Measurements from ENCODE around the gene HS3ST1.

The HS3ST1 gene

DNA sequence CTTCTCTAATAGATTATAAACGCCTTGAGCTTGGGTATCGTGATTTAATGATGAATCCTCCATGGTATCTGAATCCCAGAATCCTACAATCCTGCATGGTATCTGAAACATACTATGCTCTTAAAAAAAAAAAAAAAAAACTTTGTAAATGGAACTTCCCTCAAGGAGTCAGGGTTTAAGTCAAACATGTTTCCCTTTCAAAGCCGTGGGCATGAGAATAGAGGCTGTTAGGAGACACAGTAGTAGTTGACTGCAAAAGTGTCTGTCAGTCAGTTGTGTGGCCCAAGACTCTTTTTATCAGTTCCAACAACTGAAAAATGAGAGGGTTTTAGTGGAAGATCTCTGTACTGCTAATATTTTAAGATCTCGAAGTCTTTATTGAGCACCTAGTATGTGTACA lies 2.4 kb upstream of the HS3ST1 start:
- no peak for DNase-seq (ENCODE audit: low read depth)

DNA sequence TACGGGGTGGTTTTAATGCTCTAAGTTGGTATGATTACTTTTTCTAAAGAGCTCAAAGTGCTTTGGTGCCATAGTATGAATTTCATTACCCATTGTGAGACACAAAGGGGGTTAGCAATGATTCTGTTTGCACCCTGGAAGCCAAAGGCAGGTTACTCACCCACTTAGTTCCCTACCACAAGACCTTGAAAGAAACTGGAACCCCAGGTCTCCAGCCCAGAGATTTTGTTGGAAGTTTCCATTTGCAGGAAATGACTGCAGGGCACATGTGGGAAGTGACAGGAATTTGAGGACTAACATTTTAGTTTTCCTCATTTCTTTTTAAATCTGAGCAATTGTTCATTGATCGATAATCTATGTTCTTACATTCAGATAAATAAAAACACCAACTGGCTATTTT lies 1.8 kb upstream of the HS3ST1 start:
- no peak for DNase-seq (ENCODE audit: low read depth)

- no peak for DNase-seq (ENCODE audit: low read depth)
Observed at GRCh38 chr4:11429699-11430045, 978 bp upstream of the HS3ST1 start.

DNA sequence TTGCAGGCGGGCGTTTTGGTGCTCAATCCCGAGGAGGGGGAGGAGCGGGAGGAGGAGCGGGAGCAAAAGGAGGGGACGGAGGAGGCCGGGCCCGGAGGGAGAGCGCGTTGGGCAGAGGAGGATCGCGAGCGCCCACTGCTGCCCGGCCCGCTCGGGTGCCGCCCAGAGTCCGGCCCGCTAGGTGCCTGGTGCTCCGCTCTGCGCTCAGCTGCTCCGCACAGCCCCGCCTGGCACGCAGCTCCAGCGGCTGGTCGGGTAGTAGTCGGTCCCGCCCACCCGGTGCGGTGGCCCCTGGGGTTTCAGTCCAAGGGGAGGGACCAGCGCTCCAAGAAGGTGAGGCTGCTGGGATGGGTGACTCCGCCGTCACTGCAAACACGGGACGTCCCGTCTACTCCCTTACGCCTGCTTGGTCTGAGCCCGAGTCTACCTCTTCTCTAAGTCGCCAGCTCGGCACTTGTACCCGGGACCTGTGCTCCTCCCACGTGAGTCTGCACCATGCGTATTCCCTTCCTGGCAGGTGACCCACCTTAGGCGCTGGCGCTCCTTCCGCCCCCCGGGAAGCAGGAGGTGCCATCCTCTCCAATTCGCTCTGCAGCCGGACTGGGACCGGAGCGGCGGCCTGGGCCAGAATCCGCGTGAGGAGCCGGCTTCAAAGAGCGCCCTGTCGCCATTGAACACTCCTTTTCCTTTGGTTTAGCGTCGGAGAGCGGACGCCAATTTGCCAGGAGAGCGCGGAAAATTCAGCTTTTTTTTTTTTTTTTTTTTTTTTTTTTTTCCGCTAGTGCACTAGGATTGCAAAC lies 405 bp upstream of the HS3ST1 start:
- DNase-seq (ENCODE audit: low read depth) = peak; percentile 58

GRCh38 chr4:11427121-11427996 lies 1.3 kb downstream of the HS3ST1 start:
- DNase-seq (ENCODE audit: low read depth) = no peak

DNA sequence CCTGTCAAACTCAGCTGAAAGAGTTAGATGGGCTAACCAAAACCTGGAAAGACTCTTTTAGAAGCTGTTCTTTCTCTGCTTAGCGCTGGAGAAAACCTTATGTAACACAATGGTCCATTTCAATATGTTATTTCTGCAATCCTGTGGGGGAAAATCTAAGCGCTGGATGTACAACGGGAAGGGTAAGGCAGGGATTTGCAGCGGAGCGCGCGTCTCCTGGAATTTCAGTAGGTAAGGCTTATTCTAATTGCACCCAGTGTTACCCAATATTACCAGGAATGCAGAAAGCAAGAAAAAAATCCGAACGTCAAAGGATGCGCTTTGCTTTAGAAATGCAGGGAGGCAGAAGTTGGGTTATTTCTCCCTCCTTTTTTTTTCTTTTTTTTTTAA lies 2.0 kb downstream of the HS3ST1 start:
- no peak for DNase-seq (ENCODE audit: low read depth)

- no peak for DNase-seq (ENCODE audit: low read depth)
Observed at GRCh38 chr4:11426003-11426402, 2.7 kb downstream of the HS3ST1 start.

GRCh38 chr4:11424856-11425255 lies 3.8 kb downstream of the HS3ST1 start:
- DNase-seq (ENCODE audit: low read depth) = no peak

- no peak for DNase-seq (ENCODE audit: low read depth)
Observed at GRCh38 chr4:11424000-11424399, 4.7 kb downstream of the HS3ST1 start.

DNA sequence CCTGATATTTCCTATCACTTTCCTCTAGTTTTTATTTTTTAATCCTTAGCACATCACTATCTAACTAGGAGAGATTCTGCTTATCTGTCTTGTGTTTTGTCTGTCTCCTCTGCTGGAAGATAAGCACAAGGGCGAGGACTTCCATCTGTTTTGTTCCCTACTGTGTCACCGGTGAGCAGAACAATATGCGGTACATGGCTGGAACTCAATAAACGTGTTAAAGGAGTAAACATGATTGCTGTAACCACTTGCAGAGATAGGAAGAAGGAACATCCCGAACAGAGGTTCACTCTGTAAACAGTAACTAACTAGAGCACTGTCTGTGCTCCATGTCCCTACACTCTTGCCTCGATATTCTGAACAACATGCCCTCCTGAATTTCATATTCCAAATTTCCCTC lies 5.2 kb downstream of the HS3ST1 start:
- no peak for DNase-seq (ENCODE audit: low read depth)

GRCh38 chr4:11421116-11421515 lies 7.6 kb downstream of the HS3ST1 start:
- no peak for DNase-seq (ENCODE audit: low read depth)

DNA sequence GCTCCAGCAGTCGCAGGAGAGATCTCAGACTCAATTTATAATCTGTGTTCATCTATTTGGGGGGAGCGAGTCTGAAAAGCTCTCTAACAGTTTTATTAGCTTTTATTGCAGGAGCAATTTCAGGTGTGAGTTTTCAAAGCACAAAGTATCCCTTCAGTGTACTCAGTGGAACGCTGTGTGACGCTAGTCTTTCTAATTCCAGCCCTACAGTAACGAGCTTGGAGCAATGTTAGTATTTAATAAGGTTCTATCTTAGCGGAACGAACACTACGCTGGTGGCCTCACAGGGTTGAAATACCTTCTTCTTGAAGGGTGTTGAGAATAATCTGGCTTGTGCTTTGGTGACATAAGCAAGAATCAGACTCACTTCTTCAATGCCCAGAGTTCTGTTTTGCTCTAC lies 8.4 kb downstream of the HS3ST1 start:
- no peak for DNase-seq (ENCODE audit: low read depth)

DNA sequence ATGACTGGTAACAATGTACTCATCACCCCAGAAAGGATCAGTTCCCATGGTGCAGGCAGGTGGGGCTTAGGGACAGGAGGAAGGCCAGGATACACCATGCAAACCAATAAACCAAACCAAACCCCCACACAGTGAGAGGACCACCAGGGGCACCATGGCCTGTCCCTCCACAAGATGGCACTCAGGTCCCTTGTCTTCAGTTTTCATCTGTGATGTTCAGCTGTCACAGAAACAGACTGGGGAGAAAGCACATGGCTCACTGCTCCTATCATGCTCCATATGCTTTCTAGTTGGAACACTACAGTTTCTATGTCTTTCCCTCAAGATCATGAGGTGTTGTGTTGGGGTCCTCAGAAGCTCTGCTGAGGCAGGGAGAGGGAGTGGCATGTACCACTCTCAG lies 10.1 kb downstream of the HS3ST1 start:
- DNase-seq (ENCODE audit: low read depth) = no peak

DNA sequence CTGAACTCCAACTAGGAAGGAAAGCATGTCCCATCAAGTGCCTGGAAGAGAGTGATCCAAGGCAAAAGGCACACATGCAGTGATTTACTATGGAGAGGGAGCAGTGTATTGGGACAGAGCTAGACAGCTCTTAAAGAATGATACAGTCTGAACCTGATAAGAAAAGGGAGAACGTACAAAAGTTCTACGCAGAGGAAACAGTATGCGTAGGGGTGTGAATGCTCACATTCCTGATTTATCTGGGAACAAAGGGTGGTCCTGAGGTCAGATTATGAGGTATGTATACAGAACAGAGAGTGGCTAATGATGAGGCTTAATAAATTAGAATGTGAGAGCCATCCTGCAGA lies 12.0 kb downstream of the HS3ST1 start:
- no peak for DNase-seq (ENCODE audit: low read depth)

DNA sequence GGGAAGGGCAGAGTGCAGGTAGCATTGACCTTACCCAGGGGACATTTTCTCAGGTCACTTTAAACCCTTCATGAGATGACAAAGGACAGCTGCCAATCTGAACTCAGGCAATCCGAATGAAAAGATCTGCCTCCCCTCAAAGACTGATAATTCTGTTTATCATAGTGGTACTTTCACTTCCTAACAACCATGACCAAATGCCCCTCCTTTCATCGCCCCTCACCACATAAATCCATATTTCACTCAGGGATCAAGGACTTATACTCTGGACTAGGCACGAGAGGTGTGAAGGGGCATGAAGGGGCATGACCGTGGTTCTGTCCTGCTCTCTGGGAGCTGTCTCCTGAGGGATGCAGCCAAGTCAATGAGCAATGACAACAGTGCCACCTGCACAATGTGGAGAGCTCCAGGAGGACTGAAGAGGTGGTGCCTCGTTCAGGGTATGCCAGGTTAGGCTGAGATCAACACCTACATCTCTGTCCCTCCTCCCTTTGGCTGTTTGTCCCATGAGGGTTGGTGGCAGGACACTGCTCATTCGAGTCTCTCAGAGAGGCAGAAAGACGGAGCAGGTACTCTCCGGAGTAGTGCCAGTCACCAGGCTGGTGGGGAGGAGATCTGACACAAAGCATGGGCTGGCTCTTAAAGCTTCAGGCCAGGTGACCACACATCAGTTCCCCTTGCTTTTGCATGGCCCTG lies 12.5 kb downstream of the HS3ST1 start:
- DNase-seq (ENCODE audit: low read depth) = no peak

- no peak for DNase-seq (ENCODE audit: low read depth)
Observed at GRCh38 chr4:11415409-11416070, 13.2 kb downstream of the HS3ST1 start.

DNA sequence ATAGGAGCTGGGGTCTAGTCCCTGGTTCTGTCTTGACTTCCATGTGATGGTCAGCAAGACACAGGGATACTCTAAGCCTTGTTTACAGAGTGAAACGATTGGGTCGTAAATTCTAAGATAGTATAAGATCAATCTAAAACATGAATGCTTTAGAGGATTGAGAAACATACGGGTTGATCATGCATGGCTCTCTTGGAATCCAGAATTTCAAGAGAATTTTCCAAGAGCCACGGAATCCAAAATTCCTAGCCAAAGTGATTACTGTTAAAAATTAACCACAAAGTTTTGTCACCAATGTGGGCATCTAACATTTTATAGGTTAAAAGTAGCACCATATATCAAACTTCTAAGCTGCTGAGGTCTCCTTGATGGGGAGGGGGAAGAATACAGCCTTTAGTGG lies 16.5 kb downstream of the HS3ST1 start:
- DNase-seq (ENCODE audit: low read depth) = no peak

DNA sequence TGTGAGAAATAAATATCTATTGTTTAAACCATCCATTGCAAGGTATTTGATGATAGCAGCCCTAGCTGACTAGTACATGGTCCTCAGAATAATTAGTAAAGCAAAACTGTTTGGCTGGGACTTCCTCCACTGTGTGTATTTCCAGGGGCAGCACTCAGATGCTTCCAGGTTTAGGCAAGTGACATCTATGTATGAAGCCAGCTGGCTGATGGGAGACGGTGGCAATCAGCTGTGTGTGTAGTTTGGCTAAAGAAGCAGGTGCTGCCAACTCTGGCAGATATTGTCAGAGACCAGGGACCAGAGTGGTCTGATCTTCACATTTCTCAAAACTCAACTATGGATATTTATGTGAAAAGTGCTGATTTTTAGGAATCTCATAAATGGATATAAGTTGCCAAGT lies 19.1 kb downstream of the HS3ST1 start:
- DNase-seq (ENCODE audit: low read depth) = no peak

- DNase-seq (ENCODE audit: low read depth) = no peak
Observed at GRCh38 chr4:11408233-11408967, 20.3 kb downstream of the HS3ST1 start.

DNA sequence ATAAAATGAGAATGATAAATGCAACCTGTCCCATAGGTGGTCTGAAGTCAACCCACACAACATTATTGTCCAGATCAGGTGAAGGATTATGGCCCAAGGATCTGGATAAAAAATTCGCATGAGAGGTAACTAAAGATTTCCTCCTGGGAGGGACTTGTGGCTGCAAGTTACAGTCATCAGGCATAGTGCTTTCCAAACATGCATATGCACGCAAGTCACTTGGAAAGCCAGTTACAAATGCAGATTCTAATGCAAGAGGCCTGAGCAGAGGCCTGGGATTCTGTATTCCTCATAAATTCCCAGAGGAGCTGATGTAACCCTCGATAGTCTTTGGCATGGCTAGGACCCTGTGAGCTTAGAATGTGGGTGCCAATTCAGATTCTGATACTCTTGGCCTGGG lies 21.1 kb downstream of the HS3ST1 start:
- no peak for DNase-seq (ENCODE audit: low read depth)

DNA sequence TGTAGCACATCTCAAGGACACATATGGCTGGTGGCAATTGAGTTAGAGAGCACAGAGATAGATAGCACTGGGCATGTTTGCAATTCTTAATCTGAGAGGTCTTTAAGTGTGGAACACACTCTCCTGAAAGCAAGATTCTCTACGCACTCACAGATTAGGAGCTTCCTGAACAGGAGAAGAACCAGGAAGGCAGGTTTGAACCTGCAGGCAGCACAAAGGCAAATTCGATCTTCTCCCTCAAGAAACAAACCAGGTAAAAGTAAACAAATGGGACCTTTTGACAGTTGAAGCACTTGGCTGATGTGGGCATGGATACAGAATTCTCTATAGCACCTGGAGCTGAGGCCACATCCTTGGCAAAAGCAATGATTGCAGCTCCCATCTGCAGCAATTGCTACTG lies 24.3 kb downstream of the HS3ST1 start:
- no peak for DNase-seq (ENCODE audit: low read depth)

- DNase-seq (ENCODE audit: low read depth) = no peak
Observed at GRCh38 chr4:11402192-11402591, 26.5 kb downstream of the HS3ST1 start.

Data from activated T-cell treated with anti-CD3 and anti-CD28 coated beads for 48 hours (primary cell).